Activated naive CD8-positive, alpha-beta T cell treated with anti-CD3 and anti-CD28 coated beads, Interleukin-2, amount 50 U/mL, for 24 hours (primary cell): ENCODE measurements around the gene SNCB.

Experiments used
- ATAC-seq: fragments of 150-1000 bp; cut with Tn5 transposase; one replicate; pipeline ENCODE4 v1.10.0; 2021
- DNase-seq: peaks from one replicate; pipeline ENCODE4 v3.0.0; 2021
- H3K27ac Mint-ChIP-seq: one replicate; pipeline ENCODE4 v1.8.0; 2021; ENCODE audit warnings: mild to moderate bottlenecking, mixed read lengths
- H3K27me3 Mint-ChIP-seq: one replicate; pipeline ENCODE4 v1.8.0; 2021; ENCODE audit warnings: mixed read lengths
- H3K36me3 Mint-ChIP-seq: one replicate; pipeline ENCODE4 v1.8.0; 2021; ENCODE audit warnings: low read depth, mixed read lengths
- H3K4me1 Mint-ChIP-seq: one replicate; pipeline ENCODE4 v1.8.0; 2021; ENCODE audit warnings: mixed read lengths
- H3K4me3 Mint-ChIP-seq: one replicate; pipeline ENCODE4 v1.8.0; 2021; ENCODE audit warnings: mild to moderate bottlenecking, moderate library complexity, mixed read lengths
- H3K9me3 Mint-ChIP-seq: one replicate; pipeline ENCODE4 v1.8.0; 2021; ENCODE audit warnings: mixed read lengths

SNCB gene

GRCh38 chr5:176629853-176630680 lies at the start of gene SNCB, which contains the start of gene EIF4E1B:
Gene SNCB, minus strand, starts transcription at chr5:176630534. Its CDS starts 880 bp downstream, at chr5:176629654.
Gene EIF4E1B, plus strand, starts transcription at chr5:176630675. Its CDS starts 12,113 bp downstream, at chr5:176642788.
- Mint-ChIP-seq H3K27ac (no peak within 1 kb of the TSS), H3K9me3 (no peaks in the 10 kb centered on the region), H3K36me3 (no peaks in the 10 kb centered on the region), H3K4me3 (peak within 1 kb of the TSS; percentile 16), H3K27me3 (peaks cover 75% of the 10 kb centered on the region), H3K4me1 (peaks cover 18% of the 10 kb centered on the region)
- DNase-seq (peak; percentile 68), ATAC-seq (peak; percentile 83)

GRCh38 chr5:176679365-176680225 lies 49.3 kb upstream of the SNCB start:
- peaks cover 50% of the 10 kb centered on the region for H3K27me3 Mint-ChIP-seq

GRCh38 chr5:176678584-176678983 lies 48.2 kb upstream of the SNCB start:
- H3K36me3 Mint-ChIP-seq = no peaks in the 10 kb centered on the region
- ATAC-seq (no peak), DNase-seq (no peak)
- H3K27ac Mint-ChIP-seq = no peak overlapping the region
- no peaks in the 10 kb centered on the region for H3K4me1 Mint-ChIP-seq
- H3K27me3 Mint-ChIP-seq = peaks cover 43% of the 10 kb centered on the region
- no peaks in the 10 kb centered on the region for H3K9me3 Mint-ChIP-seq
- H3K4me3 Mint-ChIP-seq = no peak overlapping the region

More at GRCh38 chr5:176679365-176680225, 49.3 kb upstream of the SNCB start:
- DNase-seq = no peak
- peaks cover 5% of the 10 kb centered on the region for H3K9me3 Mint-ChIP-seq
- no peak for ATAC-seq
- no peaks in the 10 kb centered on the region for H3K4me1 Mint-ChIP-seq
- H3K36me3 Mint-ChIP-seq = no peaks in the 10 kb centered on the region
- no peak overlapping the region for H3K27ac Mint-ChIP-seq
- H3K4me3 Mint-ChIP-seq = no peak overlapping the region

GRCh38 chr5:176677209-176677939 lies 47.0 kb upstream of the SNCB start:
- ATAC-seq = no peak
- no peak overlapping the region for H3K4me3 Mint-ChIP-seq

GRCh38 chr5:176676361-176676824 lies 46.1 kb upstream of the SNCB start:
- H3K9me3 Mint-ChIP-seq = no peaks in the 10 kb centered on the region
- no peak for DNase-seq
- no peak for ATAC-seq
- no peak overlapping the region for H3K27ac Mint-ChIP-seq
- no peak overlapping the region for H3K4me3 Mint-ChIP-seq
- peaks cover 32% of the 10 kb centered on the region for H3K27me3 Mint-ChIP-seq
- no peaks in the 10 kb centered on the region for H3K36me3 Mint-ChIP-seq
- H3K4me1 Mint-ChIP-seq = no peaks in the 10 kb centered on the region

More at GRCh38 chr5:176677209-176677939, 47.0 kb upstream of the SNCB start:
- Mint-ChIP-seq H3K4me1 (no peaks in the 10 kb centered on the region), H3K36me3 (no peaks in the 10 kb centered on the region), H3K27me3 (peaks cover 40% of the 10 kb centered on the region), H3K9me3 (no peaks in the 10 kb centered on the region), H3K27ac (no peak overlapping the region)
- no peak for DNase-seq

GRCh38 chr5:176675676-176676360 lies 45.5 kb upstream of the SNCB start:
- H3K27me3 Mint-ChIP-seq = peaks cover 29% of the 10 kb centered on the region

GRCh38 chr5:176674799-176675198 lies 44.5 kb upstream of the SNCB start:
- Mint-ChIP-seq H3K4me3 (no peak overlapping the region), H3K4me1 (no peaks in the 10 kb centered on the region), H3K9me3 (no peaks in the 10 kb centered on the region), H3K27ac (no peak overlapping the region), H3K36me3 (no peaks in the 10 kb centered on the region), H3K27me3 (peaks cover 26% of the 10 kb centered on the region)
- no peak for ATAC-seq
- no peak for DNase-seq

More at GRCh38 chr5:176675676-176676360, 45.5 kb upstream of the SNCB start:
- Mint-ChIP-seq H3K4me3 (no peak overlapping the region), H3K4me1 (no peaks in the 10 kb centered on the region), H3K36me3 (no peaks in the 10 kb centered on the region), H3K9me3 (no peaks in the 10 kb centered on the region), H3K27ac (no peak overlapping the region)
- no peak for DNase-seq
- ATAC-seq = no peak

- ATAC-seq = no peak
- H3K27ac Mint-ChIP-seq = no peak overlapping the region
- H3K9me3 Mint-ChIP-seq = no peaks in the 10 kb centered on the region
- no peak for DNase-seq
- no peaks in the 10 kb centered on the region for H3K36me3 Mint-ChIP-seq
- H3K4me3 Mint-ChIP-seq = no peak overlapping the region
- H3K4me1 Mint-ChIP-seq = no peaks in the 10 kb centered on the region
- H3K27me3 Mint-ChIP-seq = peaks cover 17% of the 10 kb centered on the region
Observed at GRCh38 chr5:176673651-176674583, 43.6 kb upstream of the SNCB start.

- H3K9me3 Mint-ChIP-seq = no peaks in the 10 kb centered on the region
- ATAC-seq = no peak
- peaks cover 19% of the 10 kb centered on the region for H3K27me3 Mint-ChIP-seq
Observed at GRCh38 chr5:176671890-176672747, 41.8 kb upstream of the SNCB start.

GRCh38 chr5:176671399-176671798 lies 41.1 kb upstream of the SNCB start:
- Mint-ChIP-seq H3K9me3 (no peaks in the 10 kb centered on the region), H3K4me1 (no peaks in the 10 kb centered on the region), H3K27ac (no peak overlapping the region), H3K4me3 (no peak overlapping the region), H3K36me3 (no peaks in the 10 kb centered on the region), H3K27me3 (peaks cover 20% of the 10 kb centered on the region)
- DNase-seq (no peak), ATAC-seq (no peak)

More at GRCh38 chr5:176671890-176672747, 41.8 kb upstream of the SNCB start:
- Mint-ChIP-seq H3K27ac (no peak overlapping the region), H3K4me1 (no peaks in the 10 kb centered on the region), H3K36me3 (no peaks in the 10 kb centered on the region), H3K4me3 (no peak overlapping the region)
- no peak for DNase-seq

- Mint-ChIP-seq H3K4me1 (no peaks in the 10 kb centered on the region), H3K27me3 (peaks cover 20% of the 10 kb centered on the region), H3K36me3 (no peaks in the 10 kb centered on the region), H3K27ac (no peak overlapping the region), H3K4me3 (no peak overlapping the region), H3K9me3 (no peaks in the 10 kb centered on the region)
- DNase-seq = no peak
- no peak for ATAC-seq
Observed at GRCh38 chr5:176670449-176670848, 40.1 kb upstream of the SNCB start.

GRCh38 chr5:176667637-176668036 lies 37.3 kb upstream of the SNCB start:
- no peaks in the 10 kb centered on the region for H3K4me1 Mint-ChIP-seq
- no peaks in the 10 kb centered on the region for H3K9me3 Mint-ChIP-seq
- no peak for DNase-seq
- H3K36me3 Mint-ChIP-seq = no peaks in the 10 kb centered on the region
- ATAC-seq = no peak
- H3K27me3 Mint-ChIP-seq = peaks cover 25% of the 10 kb centered on the region
- H3K4me3 Mint-ChIP-seq = no peak overlapping the region
- H3K27ac Mint-ChIP-seq = no peak overlapping the region
